ENCODE measurements around the gene CLASP1.

CLASP1 gene

GRCh38 chr2:121475811-121476571 lies 173.3 kb downstream of the CLASP1 start:
- Histone ChIP-seq H3K4me2 (peak overlapping the region in 4 of 11 experiments; percentile 15 to 68 (median 36); a peak in 6 of 22 replicates), H3K9me3 (replicated peaks in 1 of 11) (no peaks in the 10 kb centered on the region), H3K9ac (no peak overlapping the region), H3K4me1 (peaks cover 0 to 30% (median 11%) of the 10 kb centered on the region in 10 experiments; a peak in 14 of 20 replicates), H3K27ac (no peak overlapping the region), H3K4me3 (no peak overlapping the region), H3K27me3 (no peaks in the 10 kb centered on the region), H3K36me3 (peaks cover 14 to 40% (median 31%) of the 10 kb centered on the region in 11 experiments), H4K20me1 (peaks cover 29 to 89% (median 61%) of the 10 kb centered on the region in 11 experiments; a peak in 20 of 22 replicates)
- TF ChIP-seq Cebpa-rat (IDR thresholded peaks at IDR 0.05), result no peak

DNA sequence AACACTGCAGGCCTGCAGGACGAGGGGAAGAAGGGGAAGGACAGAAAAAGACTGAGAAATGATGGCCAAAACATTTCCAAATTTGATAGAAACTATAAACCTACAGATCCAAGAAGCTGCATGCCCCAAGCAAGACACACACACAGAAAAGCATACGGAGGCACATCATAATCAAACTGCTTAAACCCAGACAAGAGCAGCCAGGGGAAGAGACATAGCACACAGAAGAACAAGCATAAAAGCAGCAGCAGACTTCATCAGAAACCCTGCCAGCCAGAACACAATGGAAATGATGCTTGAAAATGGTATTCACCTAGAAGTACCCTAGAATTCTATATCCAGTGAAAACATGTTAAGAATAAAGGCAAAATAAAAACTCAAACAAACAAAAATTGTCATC lies 175.8 kb downstream of the CLASP1 start:
- Histone ChIP-seq H3K36me3 (peaks cover 37 to 51% (median 42%) of the 10 kb centered on the region in 11 experiments), H3K27me3 (no peaks in the 10 kb centered on the region), H4K20me1 (peaks cover 15 to 64% (median 46%) of the 10 kb centered on the region in 11 experiments; a peak in 20 of 22 replicates), H3K27ac (no peak overlapping the region), H3K4me3 (no peak overlapping the region), H3K4me1 (peaks cover 0 to 30% (median 11%) of the 10 kb centered on the region in 10 experiments; a peak in 14 of 20 replicates), H3K4me2 (no peak overlapping the region), H3K9ac (no peak overlapping the region), H3K9me3 (replicated peaks in 1 of 11) (peaks cover 0 to 8% (median 0%) of the 10 kb centered on the region in 11 experiments; a peak in 2 of 22 replicates)
- no peak for TF ChIP-seq Cebpa-rat (IDR thresholded peaks at IDR 0.05)

DNA sequence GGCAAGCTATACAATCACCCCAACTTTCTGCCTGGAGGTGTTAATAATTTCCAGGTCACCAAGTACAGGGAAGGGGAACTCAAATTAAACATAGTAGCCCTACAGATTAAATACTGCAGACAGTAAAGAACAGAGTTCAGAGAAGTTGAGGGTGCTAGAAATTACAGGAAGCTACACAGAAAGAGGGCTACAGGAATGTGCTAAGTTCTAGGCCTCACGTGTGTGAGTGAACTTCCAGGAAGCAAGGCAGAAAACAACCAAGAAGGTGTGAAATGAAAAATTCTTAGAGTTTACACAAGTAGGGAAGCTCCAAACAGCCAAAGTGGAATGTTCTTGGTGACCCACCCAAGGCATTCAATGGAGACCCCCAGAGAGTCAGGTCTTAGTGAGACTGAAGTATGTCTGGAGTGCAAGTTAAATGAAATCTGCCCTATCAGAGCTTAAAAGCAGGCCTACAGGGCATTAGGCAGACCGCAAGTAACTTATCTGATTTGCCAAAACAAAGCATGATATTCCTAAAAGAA lies 176.7 kb downstream of the CLASP1 start:
- Histone ChIP-seq H3K4me1 (peaks cover 0 to 26% (median 11%) of the 10 kb centered on the region in 10 experiments; a peak in 14 of 20 replicates), H3K36me3 (peaks cover 47 to 61% (median 52%) of the 10 kb centered on the region in 11 experiments), H3K9me3 (replicated peaks in 1 of 11) (peaks cover 0 to 10% (median 0%) of the 10 kb centered on the region in 11 experiments; a peak in 6 of 22 replicates), H3K4me3 (no peak overlapping the region), H4K20me1 (peaks cover 15 to 55% (median 36%) of the 10 kb centered on the region in 11 experiments; a peak in 20 of 22 replicates), H3K4me2 (no peak overlapping the region), H3K27ac (no peak overlapping the region), H3K9ac (no peak overlapping the region), H3K27me3 (no peaks in the 10 kb centered on the region)
- no peak for TF ChIP-seq Cebpa-rat (IDR thresholded peaks at IDR 0.05)

- TF ChIP-seq Cebpa-rat (IDR thresholded peaks at IDR 0.05), result no peak
- Histone ChIP-seq H3K4me3 (no peak overlapping the region), H3K4me2 (no peak overlapping the region), H3K9me3 (replicated peaks in 1 of 11) (peaks cover 0 to 17% (median 3%) of the 10 kb centered on the region in 11 experiments; a peak in 6 of 22 replicates), H3K27me3 (no peaks in the 10 kb centered on the region), H3K4me1 (peaks cover 0 to 20% (median 8%) of the 10 kb centered on the region in 10 experiments; a peak in 14 of 20 replicates), H4K20me1 (peaks cover 11 to 47% (median 28%) of the 10 kb centered on the region in 11 experiments; a peak in 20 of 22 replicates), H3K27ac (no peak overlapping the region), H3K36me3 (peaks cover 54 to 68% (median 59%) of the 10 kb centered on the region in 11 experiments), H3K9ac (no peak overlapping the region)
These were observed 177.5 kb downstream of the CLASP1 start for GRCh38 chr2:121471532-121472469.

DNA sequence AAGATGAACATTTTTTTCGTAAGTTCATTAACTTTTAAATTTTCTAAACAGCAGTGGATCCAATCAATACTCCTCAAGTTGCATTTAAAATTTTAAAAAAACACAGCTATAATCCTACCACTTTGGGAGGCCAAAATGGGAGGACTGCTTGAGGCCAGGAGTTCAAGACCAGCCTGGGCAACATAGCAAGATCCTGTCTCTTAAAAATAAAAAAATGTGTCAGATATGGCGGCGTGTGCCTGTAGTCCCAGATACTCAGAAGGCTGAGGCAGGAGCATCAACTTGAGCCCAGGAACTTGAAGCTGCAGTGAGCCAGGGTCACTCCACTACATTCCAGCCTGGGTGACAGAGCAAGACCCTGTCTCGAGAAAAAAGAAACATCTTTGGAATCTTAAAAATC lies 178.3 kb downstream of the CLASP1 start:
- Histone ChIP-seq H3K36me3 (peaks cover 63 to 77% (median 68%) of the 10 kb centered on the region in 11 experiments), H3K4me3 (no peak overlapping the region)

GRCh38 chr2:121469356-121469755 lies 179.9 kb downstream of the CLASP1 start:
- Histone ChIP-seq H3K9ac (no peak overlapping the region), H3K36me3 (peaks cover 64 to 75% (median 68%) of the 10 kb centered on the region in 11 experiments)
- no peak for TF ChIP-seq Cebpa-rat (IDR thresholded peaks at IDR 0.05)

More for the DNA sequence above, 178.3 kb downstream of the CLASP1 start:
- Histone ChIP-seq H3K4me1 (peaks cover 0 to 12% (median 1%) of the 10 kb centered on the region in 10 experiments; a peak in 6 of 20 replicates), H3K27ac (no peak overlapping the region), H4K20me1 (peaks cover 3 to 39% (median 20%) of the 10 kb centered on the region in 11 experiments; a peak in 17 of 22 replicates), H3K9ac (no peak overlapping the region), H3K4me2 (no peak overlapping the region), H3K27me3 (no peaks in the 10 kb centered on the region), H3K9me3 (replicated peaks in 1 of 11) (peaks cover 0 to 26% (median 9%) of the 10 kb centered on the region in 11 experiments; a peak in 8 of 22 replicates)
- TF ChIP-seq Cebpa-rat (IDR thresholded peaks at IDR 0.05), result no peak

GRCh38 chr2:121468936-121469335 lies 180.3 kb downstream of the CLASP1 start:
- H3K27ac ChIP-seq, result no peak overlapping the region
- H3K9ac ChIP-seq, result no peak overlapping the region
- H3K4me3 ChIP-seq, result no peak overlapping the region
- H3K9me3 ChIP-seq (replicated peaks in 1 of 11), result peaks cover 0 to 26% (median 9%) of the 10 kb centered on the region in 11 experiments; a peak in 8 of 22 replicates
- H3K4me2 ChIP-seq, result no peak overlapping the region
- peaks cover 63 to 73% (median 68%) of the 10 kb centered on the region in 11 experiments for H3K36me3 ChIP-seq
- no peak for TF ChIP-seq Cebpa-rat (IDR thresholded peaks at IDR 0.05)
- H4K20me1 ChIP-seq, result peaks cover 0 to 20% (median 6%) of the 10 kb centered on the region in 11 experiments; a peak in 8 of 22 replicates
- H3K4me1 ChIP-seq, result 0 out of 20 replicates have a peak, but pooled peaks cover 0 to under 1% (median 0%) of the 10 kb centered on the region in 10 experiments
- H3K27me3 ChIP-seq, result no peaks in the 10 kb centered on the region

More at GRCh38 chr2:121469356-121469755, 179.9 kb downstream of the CLASP1 start:
- Histone ChIP-seq H3K27me3 (no peaks in the 10 kb centered on the region), H3K27ac (no peak overlapping the region), H3K4me3 (no peak overlapping the region), H3K9me3 (replicated peaks in 1 of 11) (peaks cover 0 to 26% (median 9%) of the 10 kb centered on the region in 11 experiments; a peak in 8 of 22 replicates), H3K4me1 (peaks cover 0 to 4% (median 0%) of the 10 kb centered on the region in 10 experiments; a peak in 4 of 20 replicates), H4K20me1 (peaks cover 0 to 23% (median 8%) of the 10 kb centered on the region in 11 experiments; a peak in 11 of 22 replicates), H3K4me2 (no peak overlapping the region)

GRCh38 chr2:121459291-121459690 lies 190.0 kb downstream of the CLASP1 start:
- no peak overlapping the region for H3K4me3 ChIP-seq
- no peaks in the 10 kb centered on the region for H3K9me3 ChIP-seq (replicated peaks in 1 of 11)
- H4K20me1 ChIP-seq, result 0 out of 22 replicates have a peak, but pooled peaks cover 0 to 4% (median 0%) of the 10 kb centered on the region in 11 experiments
- no peaks in the 10 kb centered on the region for H3K4me1 ChIP-seq
- no peak overlapping the region for H3K4me2 ChIP-seq
- no peaks in the 10 kb centered on the region for H3K27me3 ChIP-seq
- TF ChIP-seq Cebpa-rat (IDR thresholded peaks at IDR 0.05), result no peak
- H3K27ac ChIP-seq, result no peak overlapping the region
- H3K9ac ChIP-seq, result no peak overlapping the region
- H3K36me3 ChIP-seq, result peaks cover 81 to 94% (median 92%) of the 10 kb centered on the region in 11 experiments

All from BLaER1 treated with 17β-estradiol and CSF1 and Interleukin-3, amounts not matched to agents 10 nM and 100 nM (cell line).